ENCODE data around the gene CALCR. TPM values are rescaled to one million over a fixed set of nuclear protein-coding genes. Genes with fewer than 3 reads are reported as not detected.

Gene CALCR
- total and polyA plus RNA-seq, 2 donors (not counting 1 experiment from before 2014, with no cell fraction given) = not detected

DNA sequence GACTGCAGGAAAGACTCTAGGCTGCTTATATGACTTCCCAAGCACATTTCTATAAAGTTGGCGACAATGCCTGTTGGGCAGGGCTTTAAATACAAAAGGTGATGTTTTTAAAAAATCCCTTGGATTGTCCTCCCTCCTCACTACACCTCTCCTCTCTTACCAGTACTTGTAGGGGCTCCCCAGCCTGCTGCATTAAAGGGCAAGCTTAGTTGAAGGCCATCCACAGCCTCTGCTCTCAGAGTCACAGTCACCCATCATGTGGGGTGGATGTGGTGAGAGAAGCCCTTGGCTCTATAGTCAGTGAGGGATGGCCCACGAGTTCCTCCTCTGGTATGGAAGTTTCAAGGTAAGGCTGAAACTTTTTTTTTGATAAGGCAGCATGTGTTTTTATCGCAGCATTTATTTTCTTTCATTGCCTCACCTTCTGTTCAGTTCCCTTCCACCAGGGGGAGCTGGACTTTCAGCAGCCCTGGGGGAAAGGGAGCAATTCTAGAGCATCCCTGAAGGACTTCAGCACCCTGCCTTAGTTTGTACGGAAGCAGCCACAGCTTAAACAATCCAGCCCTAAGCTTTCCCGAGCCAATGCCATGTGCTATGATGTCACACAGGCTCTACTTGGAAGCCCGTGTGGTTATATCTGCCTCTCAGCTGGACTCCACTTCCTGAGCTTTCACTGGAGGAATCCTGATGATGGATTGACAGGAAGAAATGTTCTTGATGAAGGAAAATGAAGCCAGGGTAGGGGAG is 131.9 kb downstream of the CALCR start:
- intact Hi-C loops (cut with micrococcal nuclease) = loop anchor here (2.0 to 5.0 kb wide), 2 partner anchors 834 to 955 kb away; no protein-coding TSS in a partner anchor
- H3K9ac ChIP-seq (ENCODE audit: low read length) = no peak overlapping the region
- H3K27me3 ChIP-seq (replicated peaks in 1 of 4; ENCODE audit: control extremely low read depth in 1 of 4, control insufficient read depth in 3 of 4, insufficient read depth in 4 of 4, low read length in 3 of 4) = no peaks in the 10 kb centered on the region
- ChIA-PET CTCF (interaction anchor here (0.8 to 1.9 kb wide), 11 partner anchors 9 to 952 kb away, joined by 3 to 10 read pairs (median 5); partner anchors contain the start of gene COL1A2), POLR2A (no interaction called here)
- H2AFZ ChIP-seq (ENCODE audit: insufficient read depth, low read depth, low read length, poor library complexity, severe bottlenecking) = peak overlapping the region; percentile 24
- H3K9me3 Mint-ChIP-seq (ENCODE audit: insufficient read depth) = no peaks in the 10 kb centered on the region
- H3K4me3 ChIP-seq (ENCODE audit: control extremely low read depth in 1 of 5, extremely low read depth in 1 of 5, insufficient read depth in 1 of 5, low read depth in 2 of 5, low read length in 4 of 5) = no peak overlapping the region
- WGBS (ENCODE audit: insufficient coverage) = 40% methylated on average over 1 of the region's 6 CpGs
- no peak overlapping the region for H3K4me2 ChIP-seq (replicated peaks; ENCODE audit: low read depth, low read length, poor library complexity, severe bottlenecking)
- H4K20me1 ChIP-seq (ENCODE audit: control insufficient read depth, insufficient read depth, low read length, poor library complexity, severe bottlenecking) = no peaks in the 10 kb centered on the region
- H3K4me1 ChIP-seq (ENCODE audit: control insufficient read depth in 2 of 2, insufficient read depth in 2 of 2, low read length in 2 of 2) = no peaks in the 10 kb centered on the region
- peaks cover 6% of the 10 kb centered on the region for H3K27me3 Mint-ChIP-seq
- TF ChIP-seq, protein P1, sequence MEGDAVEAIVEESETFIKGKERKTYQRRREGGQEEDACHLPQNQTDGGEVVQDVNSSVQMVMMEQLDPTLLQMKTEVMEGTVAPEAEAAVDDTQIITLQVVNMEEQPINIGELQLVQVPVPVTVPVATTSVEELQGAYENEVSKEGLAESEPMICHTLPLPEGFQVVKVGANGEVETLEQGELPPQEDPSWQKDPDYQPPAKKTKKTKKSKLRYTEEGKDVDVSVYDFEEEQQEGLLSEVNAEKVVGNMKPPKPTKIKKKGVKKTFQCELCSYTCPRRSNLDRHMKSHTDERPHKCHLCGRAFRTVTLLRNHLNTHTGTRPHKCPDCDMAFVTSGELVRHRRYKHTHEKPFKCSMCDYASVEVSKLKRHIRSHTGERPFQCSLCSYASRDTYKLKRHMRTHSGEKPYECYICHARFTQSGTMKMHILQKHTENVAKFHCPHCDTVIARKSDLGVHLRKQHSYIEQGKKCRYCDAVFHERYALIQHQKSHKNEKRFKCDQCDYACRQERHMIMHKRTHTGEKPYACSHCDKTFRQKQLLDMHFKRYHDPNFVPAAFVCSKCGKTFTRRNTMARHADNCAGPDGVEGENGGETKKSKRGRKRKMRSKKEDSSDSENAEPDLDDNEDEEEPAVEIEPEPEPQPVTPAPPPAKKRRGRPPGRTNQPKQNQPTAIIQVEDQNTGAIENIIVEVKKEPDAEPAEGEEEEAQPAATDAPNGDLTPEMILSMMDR (IDR thresholded peaks at IDR 0.05) = peak; percentile 79
- TF ChIP-seq EZH2 (IDR thresholded peaks at IDR 0.05; ENCODE audit: borderline replicate concordance, insufficient read depth, low read depth, low read length, poor library complexity, severe bottlenecking) = no peak
- no peak overlapping the region for H3K4me3 Mint-ChIP-seq
- no peak overlapping the region for H3K27ac Mint-ChIP-seq
- peak; percentile 56 for DNase-seq
- no peaks in the 10 kb centered on the region for H3K4me1 Mint-ChIP-seq
- ATAC-seq (ENCODE audit: low read depth) = peak; percentile 47
- no peaks in the 10 kb centered on the region for H3K9me3 ChIP-seq (ENCODE audit: control extremely low read depth in 1 of 3, control insufficient read depth in 2 of 3, insufficient read depth in 1 of 3, low read length in 2 of 3)
- no peaks in the 10 kb centered on the region for H3K79me2 ChIP-seq (ENCODE audit: control insufficient read depth, insufficient read depth, low read length)
- H3K27ac ChIP-seq (ENCODE audit: low read length in 2 of 2) = no peak overlapping the region
- no peaks in the 10 kb centered on the region for H3K36me3 ChIP-seq (replicated peaks in 1 of 2; ENCODE audit: control extremely low read depth in 1 of 2, control insufficient read depth in 1 of 2, extremely low read depth in 1 of 2, insufficient read depth in 2 of 2, low read length in 1 of 2)

DNA sequence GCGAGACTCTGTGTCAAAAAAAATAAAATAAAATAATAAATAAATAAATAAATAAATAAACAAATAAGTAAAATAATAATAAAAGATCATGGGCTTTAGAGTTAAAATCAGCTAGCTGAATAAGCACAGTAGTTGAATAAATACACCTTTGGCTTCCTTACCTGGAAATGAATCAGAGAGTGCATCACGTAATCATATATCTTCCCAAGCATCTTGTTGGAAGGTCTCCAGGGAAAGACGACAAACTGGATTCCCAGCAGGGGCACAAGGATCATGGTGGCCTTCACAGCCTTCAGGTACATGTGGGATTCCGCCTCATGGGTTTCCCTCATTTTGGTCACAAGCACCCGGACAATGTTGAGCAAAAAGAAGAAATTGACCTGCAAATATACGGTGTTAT is 138.7 kb downstream of the CALCR start:
- DNase-seq (no peak), ATAC-seq (ENCODE audit: low read depth) (no peak)
- ChIA-PET POLR2A (no interaction called here), CTCF (no interaction called here)
- H3K9ac ChIP-seq (ENCODE audit: low read length) = no peak overlapping the region
- H4K20me1 ChIP-seq (ENCODE audit: control insufficient read depth, insufficient read depth, low read length, poor library complexity, severe bottlenecking) = no peaks in the 10 kb centered on the region
- TF ChIP-seq, protein P1 (IDR thresholded peaks at IDR 0.05) = no peak
- TF ChIP-seq EZH2 (IDR thresholded peaks at IDR 0.05; ENCODE audit: borderline replicate concordance, insufficient read depth, low read depth, low read length, poor library complexity, severe bottlenecking) = no peak
- Mint-ChIP-seq H3K27me3 (no peaks in the 10 kb centered on the region), H3K4me3 (no peak overlapping the region), H3K27ac (no peak overlapping the region), H3K9me3 (ENCODE audit: insufficient read depth) (no peaks in the 10 kb centered on the region), H3K4me1 (peaks cover 12% of the 10 kb centered on the region)
- no peak overlapping the region for H3K27ac ChIP-seq (ENCODE audit: low read length in 2 of 2)
- no peak overlapping the region for H3K4me3 ChIP-seq (ENCODE audit: control extremely low read depth in 1 of 5, extremely low read depth in 1 of 5, insufficient read depth in 1 of 5, low read depth in 2 of 5, low read length in 4 of 5)
- peaks cover 7 to 10% of the 10 kb centered on the region in 2 donors for H3K4me1 ChIP-seq (ENCODE audit: control insufficient read depth in 2 of 2, insufficient read depth in 2 of 2, low read length in 2 of 2)
- no peak overlapping the region for H2AFZ ChIP-seq (ENCODE audit: insufficient read depth, low read depth, low read length, poor library complexity, severe bottlenecking)
- no peak overlapping the region for H3K4me2 ChIP-seq (replicated peaks; ENCODE audit: low read depth, low read length, poor library complexity, severe bottlenecking)
- H3K9me3 ChIP-seq (ENCODE audit: control extremely low read depth in 1 of 3, control insufficient read depth in 2 of 3, insufficient read depth in 1 of 3, low read length in 2 of 3) = no peaks in the 10 kb centered on the region
- no peaks in the 10 kb centered on the region for H3K36me3 ChIP-seq (replicated peaks in 1 of 2; ENCODE audit: control extremely low read depth in 1 of 2, control insufficient read depth in 1 of 2, extremely low read depth in 1 of 2, insufficient read depth in 2 of 2, low read length in 1 of 2)
- no peaks in the 10 kb centered on the region for H3K27me3 ChIP-seq (replicated peaks in 1 of 4; ENCODE audit: control extremely low read depth in 1 of 4, control insufficient read depth in 3 of 4, insufficient read depth in 4 of 4, low read length in 3 of 4)
- H3K79me2 ChIP-seq (ENCODE audit: control insufficient read depth, insufficient read depth, low read length) = no peaks in the 10 kb centered on the region
- 98% methylated on average over 3 of the region's 6 CpGs for WGBS (ENCODE audit: insufficient coverage)
- intact Hi-C loops (cut with micrococcal nuclease) = no loop called here
